Chondrocyte (in vitro differentiated cells): ENCODE measurements around the gene PTPRC. TPM values are rescaled to one million over a fixed set of nuclear protein-coding genes. Genes with fewer than 3 reads are reported as not detected.

Experiments used
- DNase-seq: peaks from one replicate; pipeline ENCODE4 v3.0.0; 2021; ENCODE audit warnings: mixed read lengths, low spot score
- H3K27ac Mint-ChIP-seq: one replicate; pipeline ENCODE4 v1.8.0; 2021; ENCODE audit warnings: mild to moderate bottlenecking, moderate library complexity, mixed read lengths; ENCODE audit not compliant: unreplicated experiment
- H3K27me3 Mint-ChIP-seq: 2 replicates; pipeline ENCODE4 v1.8.0; 2021; ENCODE audit warnings: low read depth, mixed read lengths
- H3K36me3 Mint-ChIP-seq: 2 replicates; pipeline ENCODE4 v1.8.0; 2021; ENCODE audit warnings: low read depth, mixed read lengths
- H3K4me1 Mint-ChIP-seq: 2 replicates; pipeline ENCODE4 v1.8.0; 2021; ENCODE audit warnings: low read depth, mild to moderate bottlenecking, mixed read lengths
- H3K4me3 Mint-ChIP-seq: one replicate; pipeline ENCODE4 v1.8.0; 2021; ENCODE audit warnings: mild to moderate bottlenecking, moderate library complexity, mixed read lengths; ENCODE audit not compliant: unreplicated experiment
- H3K9me3 Mint-ChIP-seq: 2 replicates; pipeline ENCODE4 v1.8.0; 2021; ENCODE audit warnings: low read depth, mixed read lengths
- CTCF ChIP-seq: fragments of 200-600 bp; sonication (generic); IDR thresholded peaks from 2 replicates; pipeline ENCODE4 v1.5.0; 2021; ENCODE audit warnings: antibody characterized with exemption, mild to moderate bottlenecking, moderate library complexity
- total RNA-seq: library from RNA; stranded (reverse); gene quantifications from 3 replicates; pipeline ENCODE4 v1.2.1, GENCODE V29; 2021

The PTPRC gene
- total RNA-seq, 1 donor from 2014 or later, result not detected

GRCh38 chr1:198667186-198667585, 28.3 kb downstream of the PTPRC start:
- Mint-ChIP-seq H3K27me3 (no peaks in the 10 kb centered on the region), H3K4me1 (peaks cover 32% of the 10 kb centered on the region), H3K9me3 (no peaks in the 10 kb centered on the region), H3K4me3 (no peak overlapping the region), H3K27ac (no peak overlapping the region), H3K36me3 (no peaks in the 10 kb centered on the region)
- no peak for TF ChIP-seq CTCF
- DNase-seq, result no peak

GRCh38 chr1:198667807-198668206, 29.0 kb downstream of the PTPRC start:
- H3K27me3 Mint-ChIP-seq, result no peaks in the 10 kb centered on the region
- no peak for DNase-seq
- H3K4me3 Mint-ChIP-seq, result no peak overlapping the region
- H3K4me1 Mint-ChIP-seq, result peaks cover 33% of the 10 kb centered on the region
- H3K27ac Mint-ChIP-seq, result no peak overlapping the region
- no peak for TF ChIP-seq CTCF
- no peaks in the 10 kb centered on the region for H3K9me3 Mint-ChIP-seq
- H3K36me3 Mint-ChIP-seq, result no peaks in the 10 kb centered on the region

- peaks cover 33% of the 10 kb centered on the region for H3K4me1 Mint-ChIP-seq
- TF ChIP-seq CTCF, result no peak
- H3K36me3 Mint-ChIP-seq, result no peaks in the 10 kb centered on the region
- H3K27me3 Mint-ChIP-seq, result no peaks in the 10 kb centered on the region
- H3K27ac Mint-ChIP-seq, result peak overlapping the region; percentile 88
- H3K9me3 Mint-ChIP-seq, result no peaks in the 10 kb centered on the region
- H3K4me3 Mint-ChIP-seq, result no peak overlapping the region
- DNase-seq, result no peak
These were observed 30.3 kb downstream of the PTPRC start for GRCh38 chr1:198669023-198669698.

GRCh38 chr1:198669771-198670170, 30.9 kb downstream of the PTPRC start:
- DNase-seq, result no peak
- H3K27me3 Mint-ChIP-seq, result no peaks in the 10 kb centered on the region
- H3K4me3 Mint-ChIP-seq, result no peak overlapping the region
- no peak for TF ChIP-seq CTCF
- no peaks in the 10 kb centered on the region for H3K36me3 Mint-ChIP-seq
- peak overlapping the region; percentile 73 for H3K27ac Mint-ChIP-seq
- peaks cover 33% of the 10 kb centered on the region for H3K4me1 Mint-ChIP-seq
- no peaks in the 10 kb centered on the region for H3K9me3 Mint-ChIP-seq

- H3K4me3 Mint-ChIP-seq, result no peak overlapping the region
- no peaks in the 10 kb centered on the region for H3K27me3 Mint-ChIP-seq
- H3K36me3 Mint-ChIP-seq, result no peaks in the 10 kb centered on the region
- no peak for DNase-seq
- no peaks in the 10 kb centered on the region for H3K9me3 Mint-ChIP-seq
- H3K4me1 Mint-ChIP-seq, result peaks cover 33% of the 10 kb centered on the region
- TF ChIP-seq CTCF, result no peak
- no peak overlapping the region for H3K27ac Mint-ChIP-seq
These were observed 32.3 kb downstream of the PTPRC start for GRCh38 chr1:198671136-198671535.
